SK-N-SH (cell line): ENCODE data around the gene GLB1L3. TPM values are rescaled to one million over a fixed set of nuclear protein-coding genes. Genes with fewer than 3 reads are reported as not detected.

Experiments used
- CTCF ChIA-PET: fragments of 300-600, 350-600 bp; formaldehyde crosslinking; extraction: SDS; loops from one replicate; lab custom pipeline; 2021; lab: Yijun Ruan, JAX
- POLR2A ChIA-PET: fragments of 350-600 bp; sonication (Branson Sonifier 250); formaldehyde crosslinking; extraction: SDS; loops from one replicate; lab custom pipeline; 2020; ENCODE audit warnings: antibody characterized with exemption, inconsistent platforms; lab: Yijun Ruan, JAX
- DNase-seq: peaks from one replicate; pipeline ENCODE4 v3.0.0; 2012
- H2AFZ ChIP-seq: fragments of 200-600 bp; sonication (generic); 2 replicates; pipeline ENCODE4 v1.8.1; 2016; ENCODE audit warnings: antibody characterized with exemption, mild to moderate bottlenecking, low read depth
- H3F3A ChIP-seq: fragments of 200-600 bp; sonication (generic); replicated peaks from 2 replicates; pipeline ENCODE3; 2016; ENCODE audit warnings: antibody characterized with exemption, mild to moderate bottlenecking; ENCODE audit not compliant: insufficient read depth
- H3K27ac ChIP-seq, 2 experiments: fragments of 200-500 bp in 1 of 2; fragments of 200-600 bp in 1 of 2; sonication (Bioruptor generic) in 1 of 2; sonication (generic), shearing (Covaris generic) in 1 of 2; 2 replicates each; pipeline versions ENCODE4 v1.5.1 to v1.6.1; 2014 to 2016; ENCODE audit warnings: low read depth in 2 of 2, inconsistent platforms in 1 of 2, low read length in 1 of 2, mild to moderate bottlenecking in 1 of 2, mixed read lengths in 1 of 2
- H3K27me3 ChIP-seq: fragments of 200-600 bp; sonication (generic), shearing (Covaris generic); 2 replicates; pipeline ENCODE4 v1.6.1; 2016; ENCODE audit warnings: mixed run types; ENCODE audit not compliant: insufficient read depth
- H3K36me3 ChIP-seq, 2 experiments: fragments of 200-500 bp in 1 of 2; fragments of 200-600 bp in 1 of 2; sonication (Bioruptor generic) in 1 of 2; sonication (generic) in 1 of 2; replicated peaks in 1 of 2; 2 replicates each; pipeline versions ENCODE3 to v1.5.1; 2014 to 2016; ENCODE audit warnings: low read length in 1 of 2, mild to moderate bottlenecking in 1 of 2; ENCODE audit not compliant: insufficient read depth in 2 of 2, control insufficient read depth in 1 of 2
- H3K4me1 ChIP-seq, 2 experiments: fragments of 200-500 bp in 1 of 2; fragments of 200-600 bp in 1 of 2; sonication (Bioruptor generic) in 1 of 2; sonication (generic), shearing (Covaris generic) in 1 of 2; 2 replicates each; pipeline versions ENCODE4 v1.5.1 to v1.6.1; 2014 to 2016; ENCODE audit warnings: low read depth in 1 of 2, low read length in 1 of 2, mixed run types in 1 of 2; ENCODE audit not compliant: insufficient read depth in 2 of 2, control insufficient read depth in 1 of 2
- H3K4me2 ChIP-seq: fragments of 200-600 bp; sonication (generic), shearing (Covaris generic); 2 replicates; pipeline ENCODE4 v1.6.1; 2017; ENCODE audit warnings: mixed run types
- H3K4me3 ChIP-seq, 2 experiments: fragments of 200-500 bp in 1 of 2; fragments of 200-600 bp in 1 of 2; sonication (Bioruptor generic) in 1 of 2; sonication (generic), shearing (Covaris generic) in 1 of 2; 2 replicates each; pipeline versions ENCODE4 v1.5.1 to v1.8.1; 2014 to 2016; ENCODE audit warnings: low read depth in 2 of 2, inconsistent platforms in 1 of 2, low read length in 1 of 2, mild to moderate bottlenecking in 1 of 2, mixed read lengths in 1 of 2, moderate library complexity in 1 of 2
- H3K79me2 ChIP-seq: fragments of 200-600 bp; sonication (generic); 2 replicates; pipeline ENCODE4 v1.8.1; 2017; ENCODE audit warnings: mild to moderate bottlenecking; ENCODE audit not compliant: insufficient read depth
- H3K9ac ChIP-seq: fragments of 200-600 bp; sonication (generic); 2 replicates; pipeline ENCODE4 v1.6.1; 2017; ENCODE audit warnings: mixed run types
- H3K9me2 ChIP-seq: fragments of 200-600 bp; sonication (generic); 2 replicates; pipeline ENCODE4 v1.6.1; 2017; ENCODE audit warnings: mixed run types
- H3K9me3 ChIP-seq: fragments of 200-600 bp; sonication (generic); 2 replicates; pipeline ENCODE4 v1.6.1; 2017; ENCODE audit warnings: mixed run types, mild to moderate bottlenecking, moderate library complexity
- H4K20me1 ChIP-seq: fragments of 200-600 bp; sonication (generic); 2 replicates; pipeline ENCODE4 v1.6.1; 2017; ENCODE audit warnings: mild to moderate bottlenecking, mixed run types; ENCODE audit not compliant: insufficient read depth
- CHD2 ChIP-seq: fragments of 150-350 bp; IDR thresholded peaks from 2 replicates; pipeline ENCODE4 v1.6.1; 2018; ENCODE audit warnings: low read length; ENCODE audit not compliant: partially characterized antibody
- CTCF ChIP-seq: fragments of 200-600 bp; sonication (generic); IDR thresholded peaks from 2 replicates; pipeline ENCODE4 v1.6.1; 2017; ENCODE audit warnings: antibody characterized with exemption, mild to moderate bottlenecking, moderate library complexity
- ELF1 ChIP-seq: IDR thresholded peaks from 2 replicates; pipeline ENCODE4 v1.4.0; 2012
- EZH2phosphoT487 ChIP-seq: fragments of 200-600 bp; sonication (generic); IDR thresholded peaks from 2 replicates; pipeline ENCODE4 v1.6.1; 2017; ENCODE audit warnings: low read depth, mixed run types, mild to moderate bottlenecking, antibody characterized with exemption, moderate library complexity, borderline replicate concordance
- FOXM1 ChIP-seq: IDR thresholded peaks from 2 replicates; pipeline ENCODE4 v1.4.0; 2012; ENCODE audit warnings: low read depth, mild to moderate bottlenecking
- GATA2 ChIP-seq: sonication (generic); formaldehyde crosslinking; IDR thresholded peaks from 2 replicates; pipeline ENCODE4 v1.5.0; 2020; ENCODE audit warnings: mild to moderate bottlenecking, missing genetic modification reagents
- IRF3 ChIP-seq: fragments of 150-350 bp; IDR thresholded peaks from 2 replicates; pipeline ENCODE4 v1.6.1; 2016; ENCODE audit warnings: mild to moderate bottlenecking, low read depth, low read length
- JUND ChIP-seq: IDR thresholded peaks from 2 replicates; pipeline ENCODE4 v1.4.0; 2012
- MAX ChIP-seq: IDR thresholded peaks from 2 replicates; pipeline ENCODE4 v1.4.0; 2012; ENCODE audit warnings: low read depth
- MEF2A ChIP-seq: IDR thresholded peaks from 2 replicates; pipeline ENCODE4 v1.4.0; 2012; ENCODE audit warnings: low read depth, borderline replicate concordance
- MXI1 ChIP-seq: IDR thresholded peaks from 2 replicates; pipeline ENCODE4 v1.6.1; 2012; ENCODE audit warnings: mild to moderate bottlenecking, low read depth, low read length, improper control_type of control experiment
- NRF1 ChIP-seq: IDR thresholded peaks from 2 replicates; pipeline ENCODE4 v1.6.1; 2012; ENCODE audit warnings: low read depth, mild to moderate bottlenecking, low read length
- PBX3 ChIP-seq: IDR thresholded peaks from 2 replicates; pipeline ENCODE4; 2012
- RAD21 ChIP-seq: IDR thresholded peaks from 2 replicates; pipeline ENCODE4 v1.6.1; 2012; ENCODE audit warnings: mild to moderate bottlenecking, low read length
- REST ChIP-seq: IDR thresholded peaks from 2 replicates; pipeline ENCODE4 v1.6.1; 2012; ENCODE audit warnings: mild to moderate bottlenecking, low read depth, low read length, moderate library complexity
- SIN3A ChIP-seq: IDR thresholded peaks from 2 replicates; pipeline ENCODE4 v1.6.1; 2012; ENCODE audit warnings: low read depth, mild to moderate bottlenecking, low read length, moderate library complexity, borderline replicate concordance
- TAF1 ChIP-seq: IDR thresholded peaks from 2 replicates; pipeline ENCODE4 v1.6.1; 2012; ENCODE audit warnings: low read depth, mild to moderate bottlenecking, low read length, moderate library complexity, borderline replicate concordance
- WGBS: methylation state at CpG from one replicate; pipeline ENCODE4 v1.1.6; 2017; ENCODE audit warnings: low lambda C conversion rate; 5-methylcytosine and 5-hydroxymethylcytosine counted together
- polyA plus RNA-seq, 3 experiments: library from polyadenylated mRNA; depleted of rRNA; stranded (reverse); fragments of >200 nt; gene quantifications; 2 replicates each; pipeline ENCODE4 v1.2.3, GENCODE V29; 2012

GLB1L3 gene
- polyA plus RNA-seq, 1 of the 3 experiments (the other 2 are of a cell fraction): not detected

GRCh38 chr11:134267461-134267860, 8.7 kb upstream of the GLB1L3 start:
- Histone ChIP-seq H3K4me2 (no peak overlapping the region), H3K9me3 (no peaks in the 10 kb centered on the region), H4K20me1 (no peaks in the 10 kb centered on the region), H3K36me3 (peaks cover 3 to 21% of the 10 kb centered on the region in 2 experiments), H3K4me3 (no peak overlapping the region), H3K4me1 (no peaks in the 10 kb centered on the region; a peak in 1 of 4 replicates), H3F3A (no peaks in the 10 kb centered on the region), H3K27me3 (0 out of 2 replicates have a peak, but pooled peaks cover 5% of the 10 kb centered on the region), H3K9me2 (no peaks in the 10 kb centered on the region), H3K9ac (no peak overlapping the region), H3K27ac (no peak overlapping the region), H3K79me2 (no peaks in the 10 kb centered on the region), H2AFZ (no peak overlapping the region)
- no peak for DNase-seq
- 86% methylated on average over 5 of the region's 5 CpGs for WGBS
- ChIA-PET CTCF (no interaction called here), POLR2A (no interaction called here)
- no peak for TF ChIP-seq CHD2
- TF ChIP-seq JUND: no peak
- TF ChIP-seq CTCF: no peak
- no peak for TF ChIP-seq PBX3

- no peak overlapping the region for H3K9ac ChIP-seq
- H3K27ac ChIP-seq: no peak overlapping the region
- POLR2A ChIA-PET: no interaction called here
- no peaks in the 10 kb centered on the region for H3K9me3 ChIP-seq
- no peaks in the 10 kb centered on the region for H3K79me2 ChIP-seq
- peaks cover 3 to 16% of the 10 kb centered on the region in 2 experiments for H3K36me3 ChIP-seq
- no peaks in the 10 kb centered on the region for H3K9me2 ChIP-seq
- CTCF ChIA-PET: no interaction called here
- no peaks in the 10 kb centered on the region for H4K20me1 ChIP-seq
- H2AFZ ChIP-seq: no peak overlapping the region
- H3F3A ChIP-seq: no peaks in the 10 kb centered on the region
- H3K27me3 ChIP-seq: peaks cover 8% of the 10 kb centered on the region; the same call in 1 of the 2 replicates
- H3K4me2 ChIP-seq: no peak overlapping the region
- DNase-seq: no peak
- no peaks in the 10 kb centered on the region; a peak in 1 of 4 replicates for H3K4me1 ChIP-seq
- 87% methylated on average over 11 of the region's 11 CpGs for WGBS
- no peak overlapping the region for H3K4me3 ChIP-seq
- no peak for TF ChIP-seq TAF1
- no peak for TF ChIP-seq EZH2phosphoT487
- no peak for TF ChIP-seq IRF3
- TF ChIP-seq REST: no peak
- no peak for TF ChIP-seq RAD21
- no peak for TF ChIP-seq MXI1
- TF ChIP-seq SIN3A: no peak
- no peak for TF ChIP-seq PBX3
- TF ChIP-seq FOXM1: no peak
- no peak for TF ChIP-seq MAX
- TF ChIP-seq GATA2 (CRISPR knock-in tag): no peak
- no peak for TF ChIP-seq JUND
- TF ChIP-seq MEF2A: no peak
- TF ChIP-seq NRF1: no peak
- TF ChIP-seq ELF1: no peak
- TF ChIP-seq CHD2: no peak
Observed at GRCh38 chr11:134267966-134268365, 8.2 kb upstream of the GLB1L3 start.
